ENCODE data around the gene MT1H. TPM values are rescaled to one million over a fixed set of nuclear protein-coding genes. Genes with fewer than 3 reads are reported as not detected.

MT1H gene
- polyA plus RNA-seq, 3 donors, result 0.76 TPM; not detected in 2

GRCh38 chr16:56626685-56627084 lies 42.9 kb upstream of the MT1H start:
- Histone ChIP-seq H3K4me1 (ENCODE audit: control insufficient read depth in 1 of 2, insufficient read depth in 2 of 2, low read length in 2 of 2) (peaks cover 16 to 22% of the 10 kb centered on the region in 2 donors), H3K4me2 (replicated peaks; ENCODE audit: extremely low read depth, low read length, poor library complexity, severe bottlenecking) (peak overlapping the region; percentile 98), H3K9ac (ENCODE audit: insufficient read depth, low read length, poor library complexity, severe bottlenecking) (no peak overlapping the region), H3K27me3 (ENCODE audit: control insufficient read depth in 2 of 2, insufficient read depth in 2 of 2, low read length in 2 of 2) (peaks cover 12 to 60% of the 10 kb centered on the region in 2 donors), H3K79me2 (ENCODE audit: insufficient read depth, low read length) (no peaks in the 10 kb centered on the region), H3K4me3 (replicated peaks in 1 of 3; ENCODE audit: low read depth in 2 of 3, low read length in 3 of 3) (peak overlapping the region in 1 of 3 experiments; percentile 93), H4K20me1 (ENCODE audit: insufficient read depth, low read length) (no peaks in the 10 kb centered on the region), H3K27ac (ENCODE audit: low read depth in 1 of 2, low read length in 2 of 2) (no peak overlapping the region), H3K36me3 (replicated peaks in 1 of 2; ENCODE audit: control insufficient read depth in 1 of 2, insufficient read depth in 2 of 2, low read length in 2 of 2) (no peaks in the 10 kb centered on the region), H3K9me3 (replicated peaks in 1 of 2; ENCODE audit: control insufficient read depth in 1 of 2, insufficient read depth in 1 of 2, low read length in 2 of 2) (peaks cover 0 to 3% of the 10 kb centered on the region in 2 donors), H2AFZ (ENCODE audit: insufficient read depth, low read depth, low read length, poor library complexity, severe bottlenecking) (no peak overlapping the region)
- Mint-ChIP-seq H3K27ac (no peak overlapping the region), H3K4me1 (peaks cover 28% of the 10 kb centered on the region), H3K27me3 (ENCODE audit: low read depth in 3 of 3) (peaks cover 54 to 74% (median 66%) of the 10 kb centered on the region in 3 donors), H3K9me3 (peaks cover 0 to 9% (median under 1%) of the 10 kb centered on the region in 7 donors), H3K36me3 (peaks cover 0 to 6% of the 10 kb centered on the region in 2 donors), H3K4me3 (peak overlapping the region in 1 of 2 donors; percentile 98)
- DNase-seq, result no peak
- TF ChIP-seq CTCF (IDR thresholded peaks at IDR 0.05), result no peak
- 49% methylated on average over 4 of the region's 7 CpGs for WGBS (ENCODE audit: insufficient coverage)
- intact Hi-C loops (cut with micrococcal nuclease), result no loop called here

GRCh38 chr16:56628486-56629350 lies 40.9 kb upstream of the MT1H start:
- peaks cover 30 to 79% of the 10 kb centered on the region in 2 donors for H3K27me3 ChIP-seq (ENCODE audit: control insufficient read depth in 2 of 2, insufficient read depth in 2 of 2, low read length in 2 of 2)
- intact Hi-C loops (cut with micrococcal nuclease), result no loop called here
- H3K79me2 ChIP-seq (ENCODE audit: insufficient read depth, low read length), result no peaks in the 10 kb centered on the region
- no peak overlapping the region for H3K4me3 ChIP-seq (replicated peaks in 1 of 3; ENCODE audit: low read depth in 2 of 3, low read length in 3 of 3)
- TF ChIP-seq CTCF (IDR thresholded peaks at IDR 0.05), result no peak
- H3K9me3 ChIP-seq (replicated peaks in 1 of 2; ENCODE audit: control insufficient read depth in 1 of 2, insufficient read depth in 1 of 2, low read length in 2 of 2), result peaks cover 0 to 17% of the 10 kb centered on the region in 2 donors
- Mint-ChIP-seq H3K4me1 (peaks cover 38% of the 10 kb centered on the region), H3K9me3 (peaks cover 0 to 21% (median 2%) of the 10 kb centered on the region in 7 donors), H3K27me3 (ENCODE audit: low read depth in 3 of 3) (peaks cover 69 to 89% (median 83%) of the 10 kb centered on the region in 3 donors), H3K36me3 (peaks cover 0 to 8% of the 10 kb centered on the region in 2 donors), H3K4me3 (peak overlapping the region in 1 of 2 donors; percentile 36), H3K27ac (no peak overlapping the region)
- H3K36me3 ChIP-seq (replicated peaks in 1 of 2; ENCODE audit: control insufficient read depth in 1 of 2, insufficient read depth in 2 of 2, low read length in 2 of 2), result no peaks in the 10 kb centered on the region
- H3K4me1 ChIP-seq (ENCODE audit: control insufficient read depth in 1 of 2, insufficient read depth in 2 of 2, low read length in 2 of 2), result peaks cover 24 to 35% of the 10 kb centered on the region in 2 donors
- H4K20me1 ChIP-seq (ENCODE audit: insufficient read depth, low read length), result no peaks in the 10 kb centered on the region
- no peak for DNase-seq
- no peak overlapping the region for H2AFZ ChIP-seq (ENCODE audit: insufficient read depth, low read depth, low read length, poor library complexity, severe bottlenecking)
- WGBS (ENCODE audit: insufficient coverage), result 78% methylated on average over 7 of the region's 9 CpGs
- no peak overlapping the region for H3K4me2 ChIP-seq (replicated peaks; ENCODE audit: extremely low read depth, low read length, poor library complexity, severe bottlenecking)
- no peak overlapping the region for H3K9ac ChIP-seq (ENCODE audit: insufficient read depth, low read length, poor library complexity, severe bottlenecking)
- no peak overlapping the region for H3K27ac ChIP-seq (ENCODE audit: low read depth in 1 of 2, low read length in 2 of 2)
